ENCODE results near the gene SELENOO.
A peak's percentile ranks its signal among the peaks of the same experiment; 100 is the strongest.
"Not testable (repeated sequence)": the region's sequence is repeated elsewhere in the genome, so short reads cannot be mapped to it uniquely, and the experiment has no call there.

The SELENOO gene, protein sequence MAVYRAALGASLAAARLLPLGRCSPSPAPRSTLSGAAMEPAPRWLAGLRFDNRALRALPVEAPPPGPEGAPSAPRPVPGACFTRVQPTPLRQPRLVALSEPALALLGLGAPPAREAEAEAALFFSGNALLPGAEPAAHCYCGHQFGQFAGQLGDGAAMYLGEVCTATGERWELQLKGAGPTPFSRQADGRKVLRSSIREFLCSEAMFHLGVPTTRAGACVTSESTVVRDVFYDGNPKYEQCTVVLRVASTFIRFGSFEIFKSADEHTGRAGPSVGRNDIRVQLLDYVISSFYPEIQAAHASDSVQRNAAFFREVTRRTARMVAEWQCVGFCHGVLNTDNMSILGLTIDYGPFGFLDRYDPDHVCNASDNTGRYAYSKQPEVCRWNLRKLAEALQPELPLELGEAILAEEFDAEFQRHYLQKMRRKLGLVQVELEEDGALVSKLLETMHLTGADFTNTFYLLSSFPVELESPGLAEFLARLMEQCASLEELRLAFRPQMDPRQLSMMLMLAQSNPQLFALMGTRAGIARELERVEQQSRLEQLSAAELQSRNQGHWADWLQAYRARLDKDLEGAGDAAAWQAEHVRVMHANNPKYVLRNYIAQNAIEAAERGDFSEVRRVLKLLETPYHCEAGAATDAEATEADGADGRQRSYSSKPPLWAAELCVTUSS

GRCh38 chr22:50200461-50201190, at the start of gene SELENOO:
TSS of gene SELENOO (plus strand) at chr22:50201011. CDS start at chr22:50201037, 26 bp downstream.
- peak within 1 kb of the TSS; percentile 73 for H3K4me3 Mint-ChIP-seq
- H3K36me3 Mint-ChIP-seq: peaks cover 69% of the 10 kb centered on the region
- H3K9me3 Mint-ChIP-seq: no peaks in the 10 kb centered on the region
- ATAC-seq (peak; percentile 91), DNase-seq (ENCODE audit: low spot score in 2 of 2) (peak; percentile 81 to 93)
- H3K27ac Mint-ChIP-seq: peak within 1 kb of the TSS; percentile 82
- peaks cover 36% of the 10 kb centered on the region for H3K4me1 Mint-ChIP-seq

- DNase-seq (ENCODE audit: low spot score in 2 of 2) (no peak), ATAC-seq (no peak)
- Mint-ChIP-seq H3K4me1 (peaks cover 8% of the 10 kb centered on the region), H3K4me3 (no peak overlapping the region), H3K27ac (no peak overlapping the region), H3K36me3 (no peaks in the 10 kb centered on the region), H3K9me3 (no peaks in the 10 kb centered on the region)
Measured at GRCh38 chr22:50151571-50152537, 49.0 kb upstream of the SELENOO start.

DNA sequence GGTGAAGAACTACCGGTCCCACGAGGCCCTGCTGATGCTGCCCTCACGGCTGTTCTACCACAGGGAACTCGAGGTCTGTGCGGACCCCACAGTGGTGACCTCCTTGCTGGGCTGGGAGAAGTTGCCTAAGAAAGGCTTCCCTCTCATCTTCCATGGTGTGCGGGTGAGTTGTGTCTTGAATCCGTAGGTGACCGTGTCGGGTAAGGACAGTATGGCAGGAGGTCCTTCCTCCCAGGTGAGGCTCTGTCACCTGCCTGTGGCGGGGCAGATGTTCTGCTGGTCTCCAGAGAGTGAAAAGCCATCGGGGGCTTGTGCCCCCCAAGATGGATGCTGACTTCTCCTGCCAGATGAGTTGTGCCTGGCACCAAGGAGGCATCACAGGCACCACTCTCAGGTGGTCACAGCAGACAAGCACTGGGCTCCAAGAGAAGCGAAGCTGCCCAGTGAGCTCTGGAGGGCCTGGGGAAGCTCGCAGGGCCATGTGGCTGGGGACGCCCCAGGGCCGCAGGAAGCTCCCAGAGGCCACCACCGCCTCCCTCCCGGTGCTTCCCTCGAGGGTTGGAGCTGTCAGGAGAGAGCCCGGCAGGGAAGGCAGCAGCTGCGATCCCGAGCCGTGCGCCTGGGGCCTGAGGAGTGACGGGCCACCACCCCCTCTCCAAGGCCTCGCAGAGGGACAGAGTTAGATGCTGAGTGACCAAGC, 47.6 kb upstream of the SELENOO start:
- ATAC-seq: no peak
- H3K4me3 Mint-ChIP-seq: no peak overlapping the region
- H3K4me1 Mint-ChIP-seq: peaks cover 8% of the 10 kb centered on the region
- no peaks in the 10 kb centered on the region for H3K36me3 Mint-ChIP-seq
- DNase-seq (ENCODE audit: low spot score in 2 of 2): no peak
- no peaks in the 10 kb centered on the region for H3K9me3 Mint-ChIP-seq
- H3K27ac Mint-ChIP-seq: no peak overlapping the region

GRCh38 chr22:50153756-50154140, 47.1 kb upstream of the SELENOO start:
- H3K36me3 Mint-ChIP-seq: no peaks in the 10 kb centered on the region

DNA sequence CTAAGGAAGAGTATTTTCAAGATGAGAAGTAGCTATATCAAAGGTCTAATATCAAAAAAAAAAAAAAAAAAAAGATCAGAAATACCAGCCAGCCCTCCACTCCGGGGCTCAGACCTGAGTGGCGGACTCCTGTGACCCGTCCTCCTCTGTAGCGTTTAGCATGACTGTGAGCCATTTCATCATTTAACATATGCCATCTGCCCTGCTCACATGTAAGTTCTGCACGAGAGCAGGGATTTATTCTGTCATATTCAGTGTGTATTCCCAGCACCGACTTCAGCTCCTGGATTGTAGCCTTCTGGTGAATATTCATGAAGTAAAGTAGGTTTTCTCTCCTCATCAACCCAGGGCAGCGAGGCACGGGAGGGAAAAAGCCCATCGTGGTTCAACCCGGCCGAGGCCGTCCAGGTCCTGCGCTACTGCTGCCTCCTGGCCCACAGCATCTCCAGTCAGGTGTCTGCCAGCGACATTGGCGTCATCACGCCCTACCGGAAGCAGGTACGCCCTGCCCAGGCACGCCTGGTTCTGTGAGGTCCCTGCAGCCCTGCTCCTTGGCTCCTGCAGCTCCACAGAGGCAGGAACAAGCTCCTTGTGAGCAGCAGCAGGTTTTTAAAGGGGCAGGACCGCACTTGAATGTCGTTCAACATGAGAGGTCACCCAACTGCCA, 43.0 kb upstream of the SELENOO start:
- ATAC-seq: no peak
- no peaks in the 10 kb centered on the region for H3K9me3 Mint-ChIP-seq
- no peak for DNase-seq (ENCODE audit: low spot score in 2 of 2)
- H3K36me3 Mint-ChIP-seq: no peaks in the 10 kb centered on the region
- no peaks in the 10 kb centered on the region for H3K4me1 Mint-ChIP-seq
- H3K27ac Mint-ChIP-seq: no peak overlapping the region
- H3K4me3 Mint-ChIP-seq: no peak overlapping the region

More at GRCh38 chr22:50153756-50154140, 47.1 kb upstream of the SELENOO start:
- Mint-ChIP-seq H3K4me1 (peaks cover 8% of the 10 kb centered on the region), H3K27ac (no peak overlapping the region), H3K9me3 (no peaks in the 10 kb centered on the region), H3K4me3 (no peak overlapping the region)
- no peak for DNase-seq (ENCODE audit: low spot score in 2 of 2)
- ATAC-seq: no peak

- H3K9me3 Mint-ChIP-seq: no peaks in the 10 kb centered on the region
- no peak overlapping the region for H3K27ac Mint-ChIP-seq
- no peak overlapping the region for H3K4me3 Mint-ChIP-seq
- DNase-seq (ENCODE audit: low spot score in 2 of 2) (no peak), ATAC-seq (no peak)
- H3K4me1 Mint-ChIP-seq: no peaks in the 10 kb centered on the region
- no peaks in the 10 kb centered on the region for H3K36me3 Mint-ChIP-seq
Measured at GRCh38 chr22:50160947-50161346, 39.9 kb upstream of the SELENOO start.

- no peak for ATAC-seq
- H3K36me3 Mint-ChIP-seq: no peaks in the 10 kb centered on the region
- no peak overlapping the region for H3K4me3 Mint-ChIP-seq
- H3K4me1 Mint-ChIP-seq: no peaks in the 10 kb centered on the region
- H3K9me3 Mint-ChIP-seq: no peaks in the 10 kb centered on the region
- DNase-seq (ENCODE audit: low spot score in 2 of 2): no peak
- H3K27ac Mint-ChIP-seq: no peak overlapping the region
Measured at GRCh38 chr22:50161508-50162390, 39.1 kb upstream of the SELENOO start.

GRCh38 chr22:50162391-50162956, 38.3 kb upstream of the SELENOO start:
- Mint-ChIP-seq H3K9me3 (no peaks in the 10 kb centered on the region), H3K4me3 (no peak overlapping the region), H3K27ac (no peak overlapping the region), H3K4me1 (no peaks in the 10 kb centered on the region), H3K36me3 (no peaks in the 10 kb centered on the region)
- DNase-seq (ENCODE audit: low spot score in 2 of 2): no peak
- no peak for ATAC-seq

GRCh38 chr22:50165436-50166123, 35.2 kb upstream of the SELENOO start:
- peaks cover 13% of the 10 kb centered on the region for H3K36me3 Mint-ChIP-seq
- H3K27ac Mint-ChIP-seq: no peak overlapping the region
- peaks cover 19% of the 10 kb centered on the region for H3K4me1 Mint-ChIP-seq
- no peak overlapping the region for H3K4me3 Mint-ChIP-seq
- no peaks in the 10 kb centered on the region for H3K9me3 Mint-ChIP-seq
- ATAC-seq (no peak), DNase-seq (ENCODE audit: low spot score in 2 of 2) (no peak)

GRCh38 chr22:50167689-50168489, 32.9 kb upstream of the SELENOO start:
- DNase-seq (ENCODE audit: low spot score in 2 of 2) (no peak), ATAC-seq (no peak)
- Mint-ChIP-seq H3K36me3 (peaks cover 24% of the 10 kb centered on the region), H3K9me3 (no peaks in the 10 kb centered on the region), H3K4me1 (peaks cover 25% of the 10 kb centered on the region), H3K27ac (peak overlapping the region; percentile 93), H3K4me3 (peak overlapping the region; percentile 74)

GRCh38 chr22:50168490-50169180, 32.2 kb upstream of the SELENOO start:
- not testable (repeated sequence) for DNase-seq (ENCODE audit: low spot score in 2 of 2); H3K9me3 Mint-ChIP-seq; ATAC-seq
- peaks cover 25% of the 10 kb centered on the region for H3K4me1 Mint-ChIP-seq
- H3K36me3 Mint-ChIP-seq: peaks cover 24% of the 10 kb centered on the region
- H3K4me3 Mint-ChIP-seq: peak overlapping the region; percentile 74
- peak overlapping the region; percentile 93 for H3K27ac Mint-ChIP-seq

Data from stimulated activated effector memory CD8-positive, alpha-beta T cell treated with anti-CD3 and anti-CD28 coated beads, Interleukin-12 subunit alpha, Interleukin-12 subunit beta, amount 100 ng/mL, for 72 hours (primary cell).